ENCODE data around the gene RNF168.
"Not testable (repeated sequence)": the region's sequence is repeated elsewhere in the genome, so short reads cannot be mapped to it uniquely, and the experiment has no call there.

The RNF168 gene

GRCh38 chr3:196513697-196514349, 10.3 kb upstream of the RNF168 start:
- Histone ChIP-seq H3K27me3 (no peaks in the 10 kb centered on the region), H3K27ac (no peak overlapping the region), H3K4me1 (no peaks in the 10 kb centered on the region), H3K9me3 (peaks cover 0 to 11% (median 6%) of the 10 kb centered on the region in 3 donors), H3K4me3 (no peak overlapping the region), H3K36me3 (no peaks in the 10 kb centered on the region)
- TF ChIP-seq, protein P1, sequence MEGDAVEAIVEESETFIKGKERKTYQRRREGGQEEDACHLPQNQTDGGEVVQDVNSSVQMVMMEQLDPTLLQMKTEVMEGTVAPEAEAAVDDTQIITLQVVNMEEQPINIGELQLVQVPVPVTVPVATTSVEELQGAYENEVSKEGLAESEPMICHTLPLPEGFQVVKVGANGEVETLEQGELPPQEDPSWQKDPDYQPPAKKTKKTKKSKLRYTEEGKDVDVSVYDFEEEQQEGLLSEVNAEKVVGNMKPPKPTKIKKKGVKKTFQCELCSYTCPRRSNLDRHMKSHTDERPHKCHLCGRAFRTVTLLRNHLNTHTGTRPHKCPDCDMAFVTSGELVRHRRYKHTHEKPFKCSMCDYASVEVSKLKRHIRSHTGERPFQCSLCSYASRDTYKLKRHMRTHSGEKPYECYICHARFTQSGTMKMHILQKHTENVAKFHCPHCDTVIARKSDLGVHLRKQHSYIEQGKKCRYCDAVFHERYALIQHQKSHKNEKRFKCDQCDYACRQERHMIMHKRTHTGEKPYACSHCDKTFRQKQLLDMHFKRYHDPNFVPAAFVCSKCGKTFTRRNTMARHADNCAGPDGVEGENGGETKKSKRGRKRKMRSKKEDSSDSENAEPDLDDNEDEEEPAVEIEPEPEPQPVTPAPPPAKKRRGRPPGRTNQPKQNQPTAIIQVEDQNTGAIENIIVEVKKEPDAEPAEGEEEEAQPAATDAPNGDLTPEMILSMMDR (IDR thresholded peaks at IDR 0.05) = no peak
- DNase-seq = no peak
- intact Hi-C loops (cut with DNase I; ENCODE audit: low total_unique reads) = no loop called here

DNA sequence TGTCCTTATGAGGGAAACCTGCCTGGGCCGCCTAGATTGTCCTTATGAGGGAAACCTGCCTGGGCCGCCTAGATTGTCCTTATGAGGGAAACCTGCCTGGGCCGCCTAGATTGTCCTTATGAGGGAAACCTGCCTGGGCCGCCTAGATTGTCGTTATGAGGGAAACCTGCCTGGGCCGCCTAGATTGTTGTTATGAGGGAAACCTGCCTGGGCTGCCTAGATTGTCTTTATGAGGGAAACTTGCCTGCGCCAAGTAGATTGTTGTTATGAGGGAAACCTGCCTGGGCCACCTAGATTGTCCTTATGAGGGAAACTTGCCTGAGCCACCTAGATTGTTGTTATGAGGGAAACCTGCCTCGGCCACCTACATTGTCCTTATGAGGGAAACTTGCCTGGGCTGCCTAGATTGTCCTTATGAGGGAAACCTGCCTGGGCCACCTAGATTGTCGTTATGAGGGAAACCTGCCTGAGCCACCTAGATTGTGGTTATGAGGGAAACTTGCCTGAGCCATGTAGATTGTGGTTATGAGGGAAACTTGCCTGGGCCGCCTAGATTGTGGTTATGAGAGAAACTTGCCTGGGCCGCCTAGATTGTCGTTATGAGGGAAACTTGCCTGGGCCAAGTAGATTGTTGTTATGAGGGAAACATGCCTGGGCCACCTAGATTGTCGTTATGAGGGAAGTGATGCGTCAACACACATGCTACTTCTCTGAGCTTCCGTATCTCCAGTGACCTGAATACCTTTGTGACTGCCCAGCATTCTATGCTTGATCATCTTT, 8.3 kb upstream of the RNF168 start:
- H3K27me3 ChIP-seq; H3K4me1 ChIP-seq; DNase-seq; H3K27ac ChIP-seq; intact Hi-C loops (cut with DNase I; ENCODE audit: low total_unique reads); H3K9me3 ChIP-seq; H3K4me3 ChIP-seq; H3K36me3 ChIP-seq: not testable (repeated sequence)

DNA sequence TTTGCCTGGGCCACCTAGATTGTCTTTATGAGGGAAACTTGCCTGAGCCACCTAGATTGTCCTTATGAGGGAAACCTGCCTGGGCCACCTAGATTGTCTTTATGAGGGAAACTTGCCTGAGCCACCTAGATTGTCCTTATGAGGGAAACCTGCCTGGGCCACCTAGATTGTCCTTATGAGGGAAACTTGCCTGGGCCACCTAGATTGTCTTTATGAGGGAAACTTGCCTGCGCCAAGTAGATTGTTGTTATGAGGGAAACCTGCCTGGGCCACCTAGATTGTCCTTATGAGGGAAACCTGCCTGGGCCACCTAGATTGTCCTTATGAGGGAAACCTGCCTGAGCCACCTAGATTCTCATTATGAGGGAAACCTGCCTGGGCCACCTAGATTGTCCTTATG, 7.5 kb upstream of the RNF168 start:
- H3K27me3 ChIP-seq; DNase-seq; H3K27ac ChIP-seq; H3K36me3 ChIP-seq; H3K4me3 ChIP-seq; intact Hi-C loops (cut with DNase I; ENCODE audit: low total_unique reads); H3K4me1 ChIP-seq; H3K9me3 ChIP-seq: not testable (repeated sequence)

DNA sequence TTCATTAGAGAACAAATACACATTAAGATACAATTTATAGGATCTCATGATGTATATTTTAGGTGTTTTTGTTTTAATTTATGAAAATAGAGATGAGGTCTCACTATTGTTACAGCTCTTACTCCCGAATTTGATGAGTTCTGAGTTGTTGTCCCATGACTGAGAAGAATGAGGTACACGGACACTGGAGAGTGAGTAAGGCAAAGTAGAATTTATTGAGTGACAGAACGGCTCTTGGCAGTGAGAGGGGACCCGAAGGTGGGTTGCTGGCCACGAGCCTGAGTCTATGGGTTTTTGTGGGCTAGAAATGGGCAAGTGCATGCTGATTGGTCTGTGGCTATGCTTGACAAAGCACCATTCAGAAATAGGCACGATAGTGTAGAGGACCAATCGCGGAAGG, 3.1 kb upstream of the RNF168 start:
- H3K4me1 ChIP-seq = peaks cover 0 to 5% (median 2%) of the 10 kb centered on the region in 4 donors
- intact Hi-C loops (cut with DNase I; ENCODE audit: low total_unique reads) = no loop called here
- no peaks in the 10 kb centered on the region for H3K27me3 ChIP-seq
- H3K4me3 ChIP-seq = no peak overlapping the region
- DNase-seq = no peak
- no peak overlapping the region for H3K27ac ChIP-seq
- no peaks in the 10 kb centered on the region for H3K36me3 ChIP-seq
- peaks cover 0 to 6% (median 0%) of the 10 kb centered on the region in 3 donors for H3K9me3 ChIP-seq
- TF ChIP-seq, protein P1 (IDR thresholded peaks at IDR 0.05) = no peak

GRCh38 chr3:196504556-196504955, 988 bp upstream of the RNF168 start:
- Histone ChIP-seq H3K9me3 (peaks cover 0 to 6% (median 0%) of the 10 kb centered on the region in 3 donors), H3K27ac (peak overlapping the region in 1 of 2 donors; percentile 95), H3K4me3 (no peak overlapping the region), H3K36me3 (no peaks in the 10 kb centered on the region), H3K27me3 (no peaks in the 10 kb centered on the region), H3K4me1 (peaks cover 0 to 25% (median 14%) of the 10 kb centered on the region in 4 donors)
- intact Hi-C loops (cut with DNase I; ENCODE audit: low total_unique reads) = no loop called here
- no peak for DNase-seq
- TF ChIP-seq, protein P1 (IDR thresholded peaks at IDR 0.05) = no peak

GRCh38 chr3:196504077-196504398, 470 bp upstream of the RNF168 start:
- DNase-seq; H3K27me3 ChIP-seq; intact Hi-C loops (cut with DNase I; ENCODE audit: low total_unique reads); H3K9me3 ChIP-seq; H3K36me3 ChIP-seq: not testable (repeated sequence)
- H3K27ac ChIP-seq = peak overlapping the region; percentile 95 to 97
- peaks cover 0 to 31% (median 17%) of the 10 kb centered on the region in 4 donors for H3K4me1 ChIP-seq
- peak overlapping the region; percentile 87 to 98 for H3K4me3 ChIP-seq

GRCh38 chr3:196502775-196503195, 783 bp downstream of the RNF168 start:
- H3K4me1 ChIP-seq = peaks cover 0 to 41% (median 19%) of the 10 kb centered on the region in 4 donors
- peak; percentile 54 to 69 for DNase-seq

More at GRCh38 chr3:196502775-196503195, 783 bp downstream of the RNF168 start:
- H3K27ac ChIP-seq = peak overlapping the region; percentile 95 to 97
- H3K9me3 ChIP-seq = peaks cover 0 to 6% (median 0%) of the 10 kb centered on the region in 3 donors
- H3K4me3 ChIP-seq = peak overlapping the region; percentile 87 to 98
- TF ChIP-seq, protein P1 (IDR thresholded peaks at IDR 0.05) = no peak
- H3K27me3 ChIP-seq = no peaks in the 10 kb centered on the region
- H3K36me3 ChIP-seq = no peaks in the 10 kb centered on the region
- intact Hi-C loops (cut with DNase I; ENCODE audit: low total_unique reads) = loop anchor here (2.0 kb wide), 1 partner anchor 70 kb away; the partner anchor contains the start of gene UBXN7
